ENCODE data around the gene GOLT1A.

Gene GOLT1A

GRCh38 chr1:204198348-204199340, 15.1 kb downstream of the GOLT1A start:
- no peak for DNase-seq (ENCODE audit: low read depth)
- H3K4me3 ChIP-seq (ENCODE audit: low read depth, low read length): no peak overlapping the region
- TF ChIP-seq CTCF (IDR thresholded peaks at IDR 0.05; ENCODE audit: control insufficient read depth, extremely low read depth, insufficient read depth): no peak

GRCh38 chr1:204197068-204197467, 16.7 kb downstream of the GOLT1A start:
- H3K4me3 ChIP-seq (ENCODE audit: low read depth, low read length): no peak overlapping the region
- TF ChIP-seq CTCF (IDR thresholded peaks at IDR 0.05; ENCODE audit: control insufficient read depth, extremely low read depth, insufficient read depth): no peak
- no peak for DNase-seq (ENCODE audit: low read depth)

- no peak for TF ChIP-seq CTCF (IDR thresholded peaks at IDR 0.05; ENCODE audit: control insufficient read depth, extremely low read depth, insufficient read depth)
- H3K4me3 ChIP-seq (ENCODE audit: low read depth, low read length): no peak within 1 kb of the TSS
- no peak for DNase-seq (ENCODE audit: low read depth)
Measured at GRCh38 chr1:204196068-204196795, 17.6 kb downstream of the GOLT1A start, which contains the start of gene KISS1. KISS1 (minus strand) TSS chr1:204196491; CDS start chr1:204192876, 3,615 bp downstream.

- no peak overlapping the region for H3K4me3 ChIP-seq (ENCODE audit: low read depth, low read length)
- TF ChIP-seq CTCF (IDR thresholded peaks at IDR 0.05; ENCODE audit: control insufficient read depth, extremely low read depth, insufficient read depth): no peak
- DNase-seq (ENCODE audit: low read depth): no peak
Measured at GRCh38 chr1:204194771-204195170, 19.0 kb downstream of the GOLT1A start.

GRCh38 chr1:204194080-204194479, 19.7 kb downstream of the GOLT1A start:
- H3K4me3 ChIP-seq (ENCODE audit: low read depth, low read length): no peak overlapping the region
- TF ChIP-seq CTCF (IDR thresholded peaks at IDR 0.05; ENCODE audit: control insufficient read depth, extremely low read depth, insufficient read depth): no peak
- DNase-seq (ENCODE audit: low read depth): no peak

GRCh38 chr1:204192589-204193352, 21.0 kb downstream of the GOLT1A start:
- no peak for TF ChIP-seq CTCF (IDR thresholded peaks at IDR 0.05; ENCODE audit: control insufficient read depth, extremely low read depth, insufficient read depth)
- no peak for DNase-seq (ENCODE audit: low read depth)
- H3K4me3 ChIP-seq (ENCODE audit: low read depth, low read length): no peak overlapping the region

Data from LNCaP clone FGC (cell line).